Stomach (tissue), 4 donors: ENCODE measurements around the gene CBARP.

Experiments used
- CTCF ChIP-seq, 7 experiments: fragments of 450-650 bp in 4 of 7; fragments of 200-600 bp in 3 of 7; sonication (generic) in 3 of 7; IDR thresholded peaks; one replicate each; pipeline ENCODE4 v1.5.1; 2016 to 2019; ENCODE audit warnings: antibody characterized with exemption in 7 of 7, control low read depth in 2 of 7, mild to moderate bottlenecking in 1 of 7
- EP300 ChIP-seq: sonication (generic); formaldehyde crosslinking; IDR thresholded peaks from one replicate; pipeline ENCODE4 v1.6.1; 2017; ENCODE audit warnings: antibody characterized with exemption

DNA sequence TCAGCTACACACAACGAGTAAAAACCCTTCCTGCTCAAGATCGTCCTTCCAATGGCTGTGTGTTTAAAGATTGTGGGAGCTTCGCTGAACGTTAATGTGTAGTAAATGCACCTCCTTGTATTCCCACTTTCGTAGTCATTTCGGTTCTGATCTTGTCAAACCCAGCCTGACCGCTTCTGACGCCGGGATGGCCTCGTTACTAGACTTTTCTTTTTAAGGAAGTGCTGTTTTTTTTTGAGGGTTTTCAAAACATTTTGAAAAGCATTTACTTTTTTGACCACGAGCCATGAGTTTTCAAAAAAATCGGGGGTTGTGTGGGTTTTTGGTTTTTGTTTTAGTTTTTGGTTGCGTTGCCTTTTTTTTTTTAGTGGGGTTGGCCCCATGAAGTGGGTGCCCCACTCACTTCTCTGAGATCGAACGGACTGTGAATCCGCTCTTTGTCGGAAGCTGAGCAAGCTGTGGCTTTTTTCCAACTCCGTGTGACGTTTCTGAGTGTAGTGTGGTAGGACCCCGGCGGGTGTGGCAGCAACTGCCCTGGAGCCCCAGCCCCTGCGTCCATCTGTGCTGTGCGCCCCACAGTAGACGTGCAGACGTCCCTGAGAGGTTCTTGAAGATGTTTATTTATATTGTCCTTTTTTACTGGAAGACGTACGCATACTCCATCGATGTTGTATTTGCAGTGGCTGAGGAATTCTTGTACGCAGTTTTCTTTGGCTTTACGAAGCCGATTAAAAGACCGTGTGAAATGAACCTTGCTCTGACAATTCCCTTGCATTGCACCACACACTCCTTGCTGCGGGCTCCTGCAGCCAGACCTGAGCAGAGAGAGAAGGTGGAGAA, 34.8 kb upstream of the CBARP start:
- TF ChIP-seq CTCF (IDR thresholded peaks at IDR 0.05) (no peak), EP300 (no peak)
